Measurements from ENCODE around the gene CHIC2.
"Not testable (repeated sequence)": the region's sequence is repeated elsewhere in the genome, so short reads cannot be mapped to it uniquely, and the experiment has no call there.

The CHIC2 gene

GRCh38 chr4:54064317-54065111 lies at the start of gene CHIC2:
Gene CHIC2 (minus strand): TSS chr4:54064605. CDS start chr4:54064300, 305 bp downstream.
- peak; percentile 76 to 90 for DNase-seq

- DNase-seq = not testable (repeated sequence)
These were observed 48.8 kb upstream of the CHIC2 start for GRCh38 chr4:54113206-54113605.

GRCh38 chr4:54110019-54110416 lies 45.6 kb upstream of the CHIC2 start:
- DNase-seq = no peak

GRCh38 chr4:54109241-54110018 lies 45.0 kb upstream of the CHIC2 start:
- no peak for DNase-seq

GRCh38 chr4:54107951-54108748 lies 43.7 kb upstream of the CHIC2 start:
- DNase-seq = no peak

- DNase-seq = no peak
These were observed 40.5 kb upstream of the CHIC2 start for GRCh38 chr4:54104907-54105306.

GRCh38 chr4:54103190-54103574 lies 38.8 kb upstream of the CHIC2 start:
- DNase-seq = no peak

- no peak for DNase-seq
These were observed 38.2 kb upstream of the CHIC2 start for GRCh38 chr4:54102531-54103106.

GRCh38 chr4:54101190-54102041 lies 37.0 kb upstream of the CHIC2 start:
- no peak for DNase-seq

- no peak for DNase-seq
These were observed 36.3 kb upstream of the CHIC2 start for GRCh38 chr4:54100595-54101189.

GRCh38 chr4:54099748-54100574 lies 35.6 kb upstream of the CHIC2 start, which contains the start of gene GSX2:
Gene GSX2 (plus strand): TSS chr4:54100163. CDS start chr4:54100345, 182 bp downstream.
- DNase-seq = no peak

GRCh38 chr4:54099287-54099747 lies 34.9 kb upstream of the CHIC2 start:
- DNase-seq = no peak

- DNase-seq = no peak
These were observed 34.0 kb upstream of the CHIC2 start for GRCh38 chr4:54098375-54098774.

- no peak for DNase-seq
These were observed 32.7 kb upstream of the CHIC2 start for GRCh38 chr4:54097152-54097551.

GRCh38 chr4:54096295-54096962 lies 32.0 kb upstream of the CHIC2 start:
- no peak for DNase-seq

- no peak for DNase-seq
These were observed 30.9 kb upstream of the CHIC2 start for GRCh38 chr4:54095110-54095825.

GRCh38 chr4:54094451-54094850 lies 30.0 kb upstream of the CHIC2 start:
- DNase-seq = no peak

- no peak for DNase-seq
These were observed 29.2 kb upstream of the CHIC2 start for GRCh38 chr4:54093324-54094240.
